Measurements from ENCODE around the gene ACOT9. TPM values are rescaled to one million over a fixed set of nuclear protein-coding genes. Genes with fewer than 3 reads are reported as not detected.

The ACOT9 gene
- total RNA-seq, 1 donor from 2014 or later: 59.6 TPM

DNA sequence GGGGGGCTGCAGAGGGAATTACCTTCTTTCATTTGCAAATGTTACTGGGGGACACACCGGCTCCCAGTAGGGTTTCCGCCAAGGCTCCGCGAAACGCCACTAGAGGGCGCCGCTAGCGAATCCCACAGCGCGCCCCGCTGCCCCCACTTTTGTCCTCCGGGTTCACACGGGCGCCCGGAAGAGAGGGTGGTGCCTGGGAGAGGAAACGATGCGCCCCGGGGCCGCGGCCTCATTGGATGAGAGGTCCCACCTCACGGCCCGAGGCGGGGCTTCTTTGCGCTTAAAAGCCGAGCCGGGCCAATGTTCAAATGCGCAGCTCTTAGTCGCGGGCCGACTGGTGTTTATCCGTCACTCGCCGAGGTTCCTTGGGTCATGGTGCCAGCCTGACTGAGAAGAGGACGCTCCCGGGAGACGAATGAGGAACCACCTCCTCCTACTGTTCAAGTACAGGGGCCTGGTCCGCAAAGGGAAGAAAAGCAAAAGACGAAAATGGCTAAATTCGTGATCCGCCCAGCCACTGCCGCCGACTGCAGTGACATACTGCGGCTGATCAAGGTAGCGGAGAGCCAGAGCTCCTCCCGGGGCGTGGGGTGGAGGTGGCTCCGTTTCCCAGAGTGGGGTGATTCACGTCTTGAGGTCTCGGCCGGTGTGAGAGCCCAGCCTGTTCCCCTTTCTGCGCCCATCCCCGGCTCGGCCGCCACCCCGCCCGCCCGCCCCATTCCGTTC is 40.0 kb upstream of the ACOT9 start, which contains the start of gene SAT1:
Gene SAT1 (plus strand): TSS at position 311 of the 726 bp plus-strand sequence. CDS start 179 bp downstream, at position 490.
- H3K79me2 ChIP-seq (ENCODE audit: insufficient read depth, low read length): peaks cover 22% of the 10 kb centered on the region
- H3K4me3 ChIP-seq (ENCODE audit: insufficient read depth, low read depth, low read length): peak within 1 kb of the TSS; percentile 73
- H4K20me1 ChIP-seq (ENCODE audit: insufficient read depth, low read length): peaks cover 22% of the 10 kb centered on the region
- H3K27ac Mint-ChIP-seq (ENCODE audit: unreplicated experiment): peak within 1 kb of the TSS; percentile 91
- peaks cover 4% of the 10 kb centered on the region for H3K4me1 ChIP-seq (ENCODE audit: insufficient read depth, low read length)
- no peaks in the 10 kb centered on the region for H3K27me3 Mint-ChIP-seq (ENCODE audit: low read depth, unreplicated experiment)
- TF ChIP-seq, protein P1, sequence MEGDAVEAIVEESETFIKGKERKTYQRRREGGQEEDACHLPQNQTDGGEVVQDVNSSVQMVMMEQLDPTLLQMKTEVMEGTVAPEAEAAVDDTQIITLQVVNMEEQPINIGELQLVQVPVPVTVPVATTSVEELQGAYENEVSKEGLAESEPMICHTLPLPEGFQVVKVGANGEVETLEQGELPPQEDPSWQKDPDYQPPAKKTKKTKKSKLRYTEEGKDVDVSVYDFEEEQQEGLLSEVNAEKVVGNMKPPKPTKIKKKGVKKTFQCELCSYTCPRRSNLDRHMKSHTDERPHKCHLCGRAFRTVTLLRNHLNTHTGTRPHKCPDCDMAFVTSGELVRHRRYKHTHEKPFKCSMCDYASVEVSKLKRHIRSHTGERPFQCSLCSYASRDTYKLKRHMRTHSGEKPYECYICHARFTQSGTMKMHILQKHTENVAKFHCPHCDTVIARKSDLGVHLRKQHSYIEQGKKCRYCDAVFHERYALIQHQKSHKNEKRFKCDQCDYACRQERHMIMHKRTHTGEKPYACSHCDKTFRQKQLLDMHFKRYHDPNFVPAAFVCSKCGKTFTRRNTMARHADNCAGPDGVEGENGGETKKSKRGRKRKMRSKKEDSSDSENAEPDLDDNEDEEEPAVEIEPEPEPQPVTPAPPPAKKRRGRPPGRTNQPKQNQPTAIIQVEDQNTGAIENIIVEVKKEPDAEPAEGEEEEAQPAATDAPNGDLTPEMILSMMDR (IDR thresholded peaks at IDR 0.05; ENCODE audit: insufficient read depth, low read depth, low read length): peak; percentile 36
- TF ChIP-seq EZH2 (IDR thresholded peaks at IDR 0.05; ENCODE audit: insufficient read depth, low read length): no peak
- H3K4me2 ChIP-seq (ENCODE audit: low read length): peak within 1 kb of the TSS; percentile 81
- H3K9me3 ChIP-seq (ENCODE audit: insufficient read depth, low read depth, low read length): no peaks in the 10 kb centered on the region
- H3K9ac ChIP-seq (ENCODE audit: low read length): peak within 1 kb of the TSS; percentile 94
- H3K27ac ChIP-seq (ENCODE audit: low read depth, low read length): peak within 1 kb of the TSS; percentile 90
- no peaks in the 10 kb centered on the region for H3K27me3 ChIP-seq (ENCODE audit: insufficient read depth, low read length)
- H3K36me3 ChIP-seq (ENCODE audit: insufficient read depth, low read length): peaks cover 6% of the 10 kb centered on the region
- H3K4me3 Mint-ChIP-seq (ENCODE audit: unreplicated experiment): peak within 1 kb of the TSS; percentile 92
- DNase-seq (ENCODE audit: low read depth) (peak; percentile 79), FAIRE-seq (peak; percentile 23)
- peaks cover 2% of the 10 kb centered on the region for H3K9me3 Mint-ChIP-seq (ENCODE audit: unreplicated experiment)
- H3K4me1 Mint-ChIP-seq (ENCODE audit: low read depth, unreplicated experiment): peaks cover 7% of the 10 kb centered on the region
- peaks cover 2% of the 10 kb centered on the region for H3K36me3 Mint-ChIP-seq (ENCODE audit: low read depth, unreplicated experiment)
- H2AFZ ChIP-seq (ENCODE audit: low read depth, low read length): no peak within 1 kb of the TSS

DNA sequence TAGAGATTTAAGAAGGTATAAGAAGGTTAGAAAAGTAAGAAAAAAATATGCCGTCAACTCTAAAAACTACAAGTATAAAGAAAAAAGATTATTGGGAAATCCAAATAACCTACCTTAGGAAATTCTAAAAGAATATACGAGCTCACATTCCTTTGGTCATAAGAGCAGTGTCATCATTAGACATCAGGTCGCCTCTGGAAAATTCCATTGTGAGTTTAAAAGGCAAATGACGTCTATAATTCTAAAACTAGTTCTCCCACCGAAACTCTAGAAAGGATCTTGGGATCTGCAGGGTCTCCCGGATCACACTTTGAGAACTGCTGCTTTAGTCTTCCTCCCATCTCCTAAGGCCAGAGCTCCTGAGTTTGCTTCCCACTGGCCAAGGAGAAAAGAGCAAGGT is 39.4 kb upstream of the ACOT9 start:
- H3K4me2 ChIP-seq (ENCODE audit: low read length): peak overlapping the region; percentile 61
- H3K9me3 ChIP-seq (ENCODE audit: insufficient read depth, low read depth, low read length): no peaks in the 10 kb centered on the region
- no peak overlapping the region for H3K4me3 ChIP-seq (ENCODE audit: insufficient read depth, low read depth, low read length)
- peaks cover 2% of the 10 kb centered on the region for H3K9me3 Mint-ChIP-seq (ENCODE audit: unreplicated experiment)
- H3K4me1 ChIP-seq (ENCODE audit: insufficient read depth, low read length): peaks cover 4% of the 10 kb centered on the region
- peak overlapping the region; percentile 81 for H3K27ac ChIP-seq (ENCODE audit: low read depth, low read length)
- peaks cover 6% of the 10 kb centered on the region for H3K36me3 ChIP-seq (ENCODE audit: insufficient read depth, low read length)
- H2AFZ ChIP-seq (ENCODE audit: low read depth, low read length): no peak overlapping the region
- no peak for TF ChIP-seq EZH2 (IDR thresholded peaks at IDR 0.05; ENCODE audit: insufficient read depth, low read length)
- TF ChIP-seq, protein P1 (IDR thresholded peaks at IDR 0.05; ENCODE audit: insufficient read depth, low read depth, low read length): no peak
- peak overlapping the region; percentile 92 for H3K4me3 Mint-ChIP-seq (ENCODE audit: unreplicated experiment)
- H3K36me3 Mint-ChIP-seq (ENCODE audit: low read depth, unreplicated experiment): peaks cover 2% of the 10 kb centered on the region
- FAIRE-seq (no peak), DNase-seq (ENCODE audit: low read depth) (no peak)
- peaks cover 7% of the 10 kb centered on the region for H3K4me1 Mint-ChIP-seq (ENCODE audit: low read depth, unreplicated experiment)
- peak overlapping the region; percentile 74 for H3K27ac Mint-ChIP-seq (ENCODE audit: unreplicated experiment)
- peak overlapping the region; percentile 58 for H3K9ac ChIP-seq (ENCODE audit: low read length)
- peaks cover 22% of the 10 kb centered on the region for H3K79me2 ChIP-seq (ENCODE audit: insufficient read depth, low read length)
- H3K27me3 Mint-ChIP-seq (ENCODE audit: low read depth, unreplicated experiment): no peaks in the 10 kb centered on the region
- H4K20me1 ChIP-seq (ENCODE audit: insufficient read depth, low read length): peaks cover 22% of the 10 kb centered on the region
- no peaks in the 10 kb centered on the region for H3K27me3 ChIP-seq (ENCODE audit: insufficient read depth, low read length)

DNA sequence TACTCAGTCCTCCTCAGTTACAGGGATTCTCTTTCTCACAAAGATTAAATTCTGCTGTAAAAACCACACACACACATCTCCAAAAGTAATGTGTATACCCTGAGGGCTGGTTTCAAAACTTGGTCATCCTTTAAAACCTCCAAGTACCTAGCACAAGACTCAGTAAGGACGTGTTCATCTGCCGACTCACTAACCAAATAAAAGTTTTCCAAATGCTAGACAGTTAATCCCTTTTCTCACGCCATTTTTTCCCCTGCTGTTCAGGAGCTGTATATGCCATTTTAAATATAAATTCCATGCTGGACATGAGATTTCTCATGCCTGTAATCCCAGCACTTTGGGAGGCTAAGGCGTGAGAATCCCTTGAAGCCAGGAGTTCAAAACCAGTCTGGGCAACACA is 35.9 kb upstream of the ACOT9 start:
- Mint-ChIP-seq H3K27me3 (ENCODE audit: low read depth, unreplicated experiment) (no peaks in the 10 kb centered on the region), H3K4me3 (ENCODE audit: unreplicated experiment) (no peak overlapping the region), H3K27ac (ENCODE audit: unreplicated experiment) (no peak overlapping the region), H3K36me3 (ENCODE audit: low read depth, unreplicated experiment) (no peaks in the 10 kb centered on the region), H3K4me1 (ENCODE audit: low read depth, unreplicated experiment) (peaks cover 2% of the 10 kb centered on the region), H3K9me3 (ENCODE audit: unreplicated experiment) (peaks cover 2% of the 10 kb centered on the region)
- no peak overlapping the region for H3K4me2 ChIP-seq (ENCODE audit: low read length)
- no peaks in the 10 kb centered on the region for H3K36me3 ChIP-seq (ENCODE audit: insufficient read depth, low read length)
- peaks cover 8% of the 10 kb centered on the region for H3K79me2 ChIP-seq (ENCODE audit: insufficient read depth, low read length)
- FAIRE-seq (no peak), DNase-seq (ENCODE audit: low read depth) (peak; percentile 36)
- no peaks in the 10 kb centered on the region for H3K4me1 ChIP-seq (ENCODE audit: insufficient read depth, low read length)
- H3K4me3 ChIP-seq (ENCODE audit: insufficient read depth, low read depth, low read length): no peak overlapping the region
- H3K9ac ChIP-seq (ENCODE audit: low read length): no peak overlapping the region
- no peak overlapping the region for H2AFZ ChIP-seq (ENCODE audit: low read depth, low read length)
- TF ChIP-seq, protein P1 (IDR thresholded peaks at IDR 0.05; ENCODE audit: insufficient read depth, low read depth, low read length): peak; percentile 3
- no peak for TF ChIP-seq EZH2 (IDR thresholded peaks at IDR 0.05; ENCODE audit: insufficient read depth, low read length)
- H3K9me3 ChIP-seq (ENCODE audit: insufficient read depth, low read depth, low read length): no peaks in the 10 kb centered on the region
- H3K27me3 ChIP-seq (ENCODE audit: insufficient read depth, low read length): no peaks in the 10 kb centered on the region
- H4K20me1 ChIP-seq (ENCODE audit: insufficient read depth, low read length): peaks cover 3% of the 10 kb centered on the region
- peak overlapping the region; percentile 42 for H3K27ac ChIP-seq (ENCODE audit: low read depth, low read length)

Data from astrocyte (in vitro differentiated cells and primary cell).